Liver (tissue), 9 donors: ENCODE data around the gene CCDC78. TPM values are rescaled to one million over a fixed set of nuclear protein-coding genes. Genes with fewer than 3 reads are reported as not detected.

Source experiments
- DNase-seq: peaks from one replicate; pipeline ENCODE4 v3.0.0-alpha.2; 2017; ENCODE audit warnings: low spot score
- H3K27ac ChIP-seq, 2 donors: one replicate each; pipeline ENCODE4 v1.7.0; 2013; ENCODE audit warnings: inconsistent platforms in 2 of 2, low read length in 2 of 2, control low read depth in 1 of 2, low read depth in 1 of 2, mild to moderate bottlenecking in 1 of 2
- H3K27me3 ChIP-seq, 4 donors: one replicate each; pipeline versions ENCODE4 v1.6.1 to v1.7.0; 2013; ENCODE audit warnings: low read length in 3 of 4, inconsistent platforms in 1 of 4, mild to moderate bottlenecking in 1 of 4, moderate library complexity in 1 of 4; ENCODE audit not compliant: control insufficient read depth in 4 of 4, insufficient read depth in 4 of 4
- H3K36me3 ChIP-seq, 4 donors: one replicate each; pipeline versions ENCODE4 v1.6.1 to v1.7.0; 2013; ENCODE audit warnings: low read length in 3 of 4, mild to moderate bottlenecking in 3 of 4, low read depth in 1 of 4, moderate library complexity in 1 of 4; ENCODE audit not compliant: control insufficient read depth in 4 of 4, insufficient read depth in 3 of 4
- H3K4me1 ChIP-seq, 4 donors: one replicate each; pipeline versions ENCODE4 v1.6.1 to v1.7.0; 2013; ENCODE audit warnings: low read length in 3 of 4, mild to moderate bottlenecking in 3 of 4, moderate library complexity in 1 of 4; ENCODE audit not compliant: control insufficient read depth in 4 of 4, insufficient read depth in 4 of 4
- H3K4me3 ChIP-seq, 3 donors: one replicate each; pipeline versions ENCODE4 v1.6.1 to v1.7.0; 2013; ENCODE audit warnings: low read length in 3 of 3, control low read depth in 1 of 3, low read depth in 1 of 3, mild to moderate bottlenecking in 1 of 3
- H3K9ac ChIP-seq, 2 donors: one replicate each; pipeline ENCODE4 v1.7.0; 2013; ENCODE audit warnings: low read length in 2 of 2, mild to moderate bottlenecking in 2 of 2, moderate library complexity in 2 of 2, control low read depth in 1 of 2, low read depth in 1 of 2
- H3K9me3 ChIP-seq, 4 donors: one replicate each; pipeline versions ENCODE4 v1.6.1 to v1.7.0; 2013; ENCODE audit warnings: low read length in 3 of 4; ENCODE audit not compliant: control insufficient read depth in 4 of 4
- EGR1 ChIP-seq, 2 donors: IDR thresholded peaks; 2 replicates each; pipeline ENCODE4 v1.6.1; 2016 to 2018; ENCODE audit warnings: antibody characterized with exemption in 2 of 2, low read depth in 2 of 2
- FOXA1 ChIP-seq: IDR thresholded peaks from 2 replicates; pipeline ENCODE4 v1.6.1; 2016; ENCODE audit warnings: antibody characterized with exemption
- FOXA2 ChIP-seq: IDR thresholded peaks from 2 replicates; pipeline ENCODE4 v1.6.1; 2016; ENCODE audit warnings: antibody characterized with exemption
- HNF4A ChIP-seq, 2 donors: conservative IDR thresholded peaks; 2 replicates each; pipeline ENCODE4 v1.6.1; 2016; ENCODE audit warnings: antibody characterized with exemption in 2 of 2, mild to moderate bottlenecking in 2 of 2
- HNF4G ChIP-seq: IDR thresholded peaks from 2 replicates; pipeline ENCODE4 v1.6.1; 2016; ENCODE audit warnings: antibody characterized with exemption
- JUND ChIP-seq, 2 donors: IDR thresholded peaks; 2 replicates each; pipeline ENCODE4 v1.6.1; 2016; ENCODE audit warnings: antibody characterized with exemption in 2 of 2
- NR2F2 ChIP-seq: IDR thresholded peaks from 2 replicates; pipeline ENCODE4 v1.6.1; 2016; ENCODE audit warnings: antibody characterized with exemption
- RXRA ChIP-seq, 2 donors: IDR thresholded peaks; 2 replicates each; pipeline ENCODE4 v1.6.1; 2017 to 2018; ENCODE audit warnings: antibody characterized with exemption in 2 of 2, mild to moderate bottlenecking in 1 of 2
- SP1 ChIP-seq: IDR thresholded peaks from 2 replicates; pipeline ENCODE4 v1.6.1; 2018; ENCODE audit warnings: antibody characterized with exemption, mild to moderate bottlenecking
- TAF1 ChIP-seq: conservative IDR thresholded peaks from 2 replicates; pipeline ENCODE4 v1.6.1; 2016; ENCODE audit warnings: antibody characterized with exemption, mild to moderate bottlenecking
- YY1 ChIP-seq: IDR thresholded peaks from 2 replicates; pipeline ENCODE4 v1.6.1; 2016; ENCODE audit warnings: antibody characterized with exemption, mild to moderate bottlenecking
- WGBS: extraction: QIAGEN DNeasy Blood & Tissue Kit; methylation state at CpG from one replicate; pipeline ENCODE4 v1.1.7; 2013; 5-methylcytosine and 5-hydroxymethylcytosine counted together
- polyA plus RNA-seq, 2 donors: library from polyadenylated mRNA; stranded (reverse) in 1 of 2; unstranded in 1 of 2; fragments of 200-250 nt in 1 of 2; fragments of >200 nt in 1 of 2; fragmentation: Nextera tagmentation in 1 of 2; extraction: Ambion mirVana in 1 of 2; gene quantifications; one replicate each; pipeline versions ENCODE4 v1.2.1 to v1.2.3, GENCODE V29; 2013 to 2015
- total RNA-seq, 2 donors: library from RNA; depleted of rRNA; stranded (reverse); fragments of >200 nt; gene quantifications; one replicate each; pipeline ENCODE4 v1.2.3, GENCODE V29; 2014
- TF ChIP-seq, protein P1 (sequence below): IDR thresholded peaks from 2 replicates; pipeline ENCODE4 v1.6.1; 2016; ENCODE audit warnings: antibody characterized with exemption
- TF ChIP-seq, protein P2 (sequence below): IDR thresholded peaks from 2 replicates; pipeline ENCODE4 v1.6.1; 2016; ENCODE audit warnings: antibody characterized with exemption, mild to moderate bottlenecking
- TF ChIP-seq, protein P3 (sequence below): IDR thresholded peaks from 2 replicates; pipeline ENCODE4 v1.6.1; 2016; ENCODE audit warnings: antibody characterized with exemption
- TF ChIP-seq, protein P4 (sequence below): IDR thresholded peaks from 2 replicates; pipeline ENCODE4 v1.6.1; 2016; ENCODE audit warnings: antibody characterized with exemption
- TF ChIP-seq, protein P5 (sequence below): fragments of 150-350 bp; IDR thresholded peaks from 2 replicates; pipeline ENCODE4 v1.5.1; 2017; ENCODE audit warnings: improper control_type of control experiment, low read depth, low read length; ENCODE audit not compliant: missing input control
- donor health status: healthy.
- donor health status: healthy.
- donor health status: healthy.
- donor health status: healthy.
- donor health status: healthy.

CCDC78 gene
- total and polyA plus RNA-seq, 4 donors = 0.05 to 0.28 (median 0.08) TPM; not detected in 1

DNA sequence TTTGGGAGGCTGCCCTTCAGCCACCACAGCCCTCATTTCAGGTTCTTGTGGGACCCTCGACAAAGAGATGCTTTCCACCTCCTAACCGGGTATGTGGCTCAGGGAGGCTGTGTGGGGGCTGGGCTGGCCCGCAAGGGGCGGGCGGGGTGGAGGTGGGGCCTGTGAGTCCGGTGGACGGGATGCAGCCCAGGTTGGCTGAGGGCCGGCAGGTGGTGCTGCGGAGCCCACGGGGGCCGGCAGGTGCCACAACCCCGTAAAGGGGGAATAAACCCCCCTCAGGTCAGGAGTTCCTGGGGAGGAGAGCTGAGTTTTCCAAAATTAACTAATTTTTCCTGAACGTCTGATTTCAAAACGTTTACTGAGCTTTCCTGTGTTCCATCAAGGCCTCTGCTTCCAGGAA is 19.5 kb upstream of the CCDC78 start:
- 4% methylated on average over 14 of the region's 14 CpGs for WGBS
- Histone ChIP-seq H3K4me3 (no peak overlapping the region), H3K27ac (no peak overlapping the region), H3K9me3 (no peaks in the 10 kb centered on the region), H3K9ac (no peak overlapping the region), H3K36me3 (no peaks in the 10 kb centered on the region), H3K4me1 (peaks cover 4 to 5% (median 5%) of the 10 kb centered on the region in 4 donors), H3K27me3 (no peaks in the 10 kb centered on the region)
- TF ChIP-seq, protein P1, sequence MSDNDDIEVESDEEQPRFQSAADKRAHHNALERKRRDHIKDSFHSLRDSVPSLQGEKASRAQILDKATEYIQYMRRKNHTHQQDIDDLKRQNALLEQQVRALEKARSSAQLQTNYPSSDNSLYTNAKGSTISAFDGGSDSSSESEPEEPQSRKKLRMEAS = no peak
- TF ChIP-seq RXRA (IDR thresholded peaks at IDR 0.05) (no peak), YY1 (no peak), TAF1 (no peak), HNF4G (no peak), FOXA2 (no peak), JUND (IDR thresholded peaks at IDR 0.05) (no peak), SP1 (no peak), EGR1 (IDR thresholded peaks at IDR 0.05; ENCODE audit: low read depth in 2 of 2) (no peak), FOXA1 (no peak), NR2F2 (no peak)
- TF ChIP-seq, protein P2, sequence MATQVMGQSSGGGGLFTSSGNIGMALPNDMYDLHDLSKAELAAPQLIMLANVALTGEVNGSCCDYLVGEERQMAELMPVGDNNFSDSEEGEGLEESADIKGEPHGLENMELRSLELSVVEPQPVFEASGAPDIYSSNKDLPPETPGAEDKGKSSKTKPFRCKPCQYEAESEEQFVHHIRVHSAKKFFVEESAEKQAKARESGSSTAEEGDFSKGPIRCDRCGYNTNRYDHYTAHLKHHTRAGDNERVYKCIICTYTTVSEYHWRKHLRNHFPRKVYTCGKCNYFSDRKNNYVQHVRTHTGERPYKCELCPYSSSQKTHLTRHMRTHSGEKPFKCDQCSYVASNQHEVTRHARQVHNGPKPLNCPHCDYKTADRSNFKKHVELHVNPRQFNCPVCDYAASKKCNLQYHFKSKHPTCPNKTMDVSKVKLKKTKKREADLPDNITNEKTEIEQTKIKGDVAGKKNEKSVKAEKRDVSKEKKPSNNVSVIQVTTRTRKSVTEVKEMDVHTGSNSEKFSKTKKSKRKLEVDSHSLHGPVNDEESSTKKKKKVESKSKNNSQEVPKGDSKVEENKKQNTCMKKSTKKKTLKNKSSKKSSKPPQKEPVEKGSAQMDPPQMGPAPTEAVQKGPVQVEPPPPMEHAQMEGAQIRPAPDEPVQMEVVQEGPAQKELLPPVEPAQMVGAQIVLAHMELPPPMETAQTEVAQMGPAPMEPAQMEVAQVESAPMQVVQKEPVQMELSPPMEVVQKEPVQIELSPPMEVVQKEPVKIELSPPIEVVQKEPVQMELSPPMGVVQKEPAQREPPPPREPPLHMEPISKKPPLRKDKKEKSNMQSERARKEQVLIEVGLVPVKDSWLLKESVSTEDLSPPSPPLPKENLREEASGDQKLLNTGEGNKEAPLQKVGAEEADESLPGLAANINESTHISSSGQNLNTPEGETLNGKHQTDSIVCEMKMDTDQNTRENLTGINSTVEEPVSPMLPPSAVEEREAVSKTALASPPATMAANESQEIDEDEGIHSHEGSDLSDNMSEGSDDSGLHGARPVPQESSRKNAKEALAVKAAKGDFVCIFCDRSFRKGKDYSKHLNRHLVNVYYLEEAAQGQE = no peak
- TF ChIP-seq, protein P3, sequence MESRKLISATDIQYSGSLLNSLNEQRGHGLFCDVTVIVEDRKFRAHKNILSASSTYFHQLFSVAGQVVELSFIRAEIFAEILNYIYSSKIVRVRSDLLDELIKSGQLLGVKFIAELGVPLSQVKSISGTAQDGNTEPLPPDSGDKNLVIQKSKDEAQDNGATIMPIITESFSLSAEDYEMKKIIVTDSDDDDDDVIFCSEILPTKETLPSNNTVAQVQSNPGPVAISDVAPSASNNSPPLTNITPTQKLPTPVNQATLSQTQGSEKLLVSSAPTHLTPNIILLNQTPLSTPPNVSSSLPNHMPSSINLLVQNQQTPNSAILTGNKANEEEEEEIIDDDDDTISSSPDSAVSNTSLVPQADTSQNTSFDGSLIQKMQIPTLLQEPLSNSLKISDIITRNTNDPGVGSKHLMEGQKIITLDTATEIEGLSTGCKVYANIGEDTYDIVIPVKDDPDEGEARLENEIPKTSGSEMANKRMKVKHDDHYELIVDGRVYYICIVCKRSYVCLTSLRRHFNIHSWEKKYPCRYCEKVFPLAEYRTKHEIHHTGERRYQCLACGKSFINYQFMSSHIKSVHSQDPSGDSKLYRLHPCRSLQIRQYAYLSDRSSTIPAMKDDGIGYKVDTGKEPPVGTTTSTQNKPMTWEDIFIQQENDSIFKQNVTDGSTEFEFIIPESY = no peak
- no peak for DNase-seq

DNA sequence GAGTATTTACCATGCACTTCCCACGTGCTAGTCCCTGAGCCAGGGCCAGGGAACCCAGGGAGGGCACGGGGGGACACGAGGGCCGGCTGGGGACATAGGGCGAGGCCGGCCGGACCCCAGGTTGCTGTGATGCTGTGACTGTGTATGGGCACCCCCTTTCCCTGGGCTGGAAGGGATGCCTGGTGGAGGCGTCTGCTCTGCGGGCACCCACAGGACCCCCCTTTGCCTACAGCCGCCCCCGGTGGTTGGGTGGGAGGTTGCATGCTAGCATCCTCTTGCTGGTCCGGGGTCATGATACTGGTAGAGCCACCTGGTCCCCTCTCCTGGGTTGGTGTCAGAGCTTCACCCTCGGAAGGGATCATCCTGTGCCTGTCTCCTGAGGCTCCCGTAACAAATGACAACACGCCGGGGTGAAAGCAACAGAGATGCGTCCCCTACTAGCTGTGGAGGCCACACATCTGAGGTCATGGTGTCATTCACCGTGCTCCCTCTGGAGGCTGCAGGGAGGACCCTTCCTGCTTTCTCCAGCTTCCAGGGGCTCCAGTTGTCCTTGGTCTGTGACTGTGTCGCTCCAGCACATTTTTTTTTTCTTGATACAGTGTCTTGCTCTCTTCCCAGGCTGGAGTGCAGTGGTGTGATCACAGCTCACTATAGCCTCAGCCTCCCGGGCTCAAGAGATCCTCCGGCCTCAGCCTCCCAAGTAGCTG is 17.7 kb upstream of the CCDC78 start:
- no peak for DNase-seq
- peaks cover 12 to 17% (median 15%) of the 10 kb centered on the region in 4 donors for H3K4me1 ChIP-seq
- no peaks in the 10 kb centered on the region for H3K9me3 ChIP-seq
- H3K36me3 ChIP-seq = no peaks in the 10 kb centered on the region
- H3K9ac ChIP-seq = no peak overlapping the region
- H3K27me3 ChIP-seq = no peaks in the 10 kb centered on the region
- no peak overlapping the region for H3K4me3 ChIP-seq
- H3K27ac ChIP-seq = no peak overlapping the region
- 75% methylated on average over 21 of the region's 21 CpGs for WGBS
- TF ChIP-seq NR2F2 (no peak), HNF4A (conservative IDR thresholded peaks at IDR 0.05) (no peak), YY1 (no peak), TAF1 (no peak), HNF4G (no peak), FOXA1 (no peak), FOXA2 (no peak), EGR1 (IDR thresholded peaks at IDR 0.05; ENCODE audit: low read depth in 2 of 2) (no peak), JUND (IDR thresholded peaks at IDR 0.05) (no peak)
- TF ChIP-seq, protein P1 = no peak
- TF ChIP-seq, protein P4, sequence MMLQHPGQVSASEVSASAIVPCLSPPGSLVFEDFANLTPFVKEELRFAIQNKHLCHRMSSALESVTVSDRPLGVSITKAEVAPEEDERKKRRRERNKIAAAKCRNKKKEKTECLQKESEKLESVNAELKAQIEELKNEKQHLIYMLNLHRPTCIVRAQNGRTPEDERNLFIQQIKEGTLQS = no peak
- TF ChIP-seq, protein P3 = no peak
- TF ChIP-seq, protein P5, sequence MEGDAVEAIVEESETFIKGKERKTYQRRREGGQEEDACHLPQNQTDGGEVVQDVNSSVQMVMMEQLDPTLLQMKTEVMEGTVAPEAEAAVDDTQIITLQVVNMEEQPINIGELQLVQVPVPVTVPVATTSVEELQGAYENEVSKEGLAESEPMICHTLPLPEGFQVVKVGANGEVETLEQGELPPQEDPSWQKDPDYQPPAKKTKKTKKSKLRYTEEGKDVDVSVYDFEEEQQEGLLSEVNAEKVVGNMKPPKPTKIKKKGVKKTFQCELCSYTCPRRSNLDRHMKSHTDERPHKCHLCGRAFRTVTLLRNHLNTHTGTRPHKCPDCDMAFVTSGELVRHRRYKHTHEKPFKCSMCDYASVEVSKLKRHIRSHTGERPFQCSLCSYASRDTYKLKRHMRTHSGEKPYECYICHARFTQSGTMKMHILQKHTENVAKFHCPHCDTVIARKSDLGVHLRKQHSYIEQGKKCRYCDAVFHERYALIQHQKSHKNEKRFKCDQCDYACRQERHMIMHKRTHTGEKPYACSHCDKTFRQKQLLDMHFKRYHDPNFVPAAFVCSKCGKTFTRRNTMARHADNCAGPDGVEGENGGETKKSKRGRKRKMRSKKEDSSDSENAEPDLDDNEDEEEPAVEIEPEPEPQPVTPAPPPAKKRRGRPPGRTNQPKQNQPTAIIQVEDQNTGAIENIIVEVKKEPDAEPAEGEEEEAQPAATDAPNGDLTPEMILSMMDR = no peak
- TF ChIP-seq, protein P2 = no peak
